Loucy (cell line): Measurements from ENCODE around the gene GPRC5A.

Experiments
- H2AFZ ChIP-seq: fragments of 200-600 bp; sonication (generic); 2 replicates; pipeline ENCODE4 v1.6.0; 2016; ENCODE audit warnings: antibody characterized with exemption, mild to moderate bottlenecking, low read length, moderate library complexity
- H3F3A ChIP-seq: fragments of 200-600 bp; 2 replicates; pipeline ENCODE4 v1.6.0; 2016; ENCODE audit warnings: antibody characterized with exemption, low read depth, mild to moderate bottlenecking
- H3K27me3 ChIP-seq: fragments of 200-600 bp; sonication (generic); 2 replicates; pipeline ENCODE4 v1.6.1; 2014; ENCODE audit warnings: low read length, mild to moderate bottlenecking; ENCODE audit not compliant: insufficient read depth, poor library complexity, severe bottlenecking
- H3K36me3 ChIP-seq: fragments of 200-600 bp; sonication (generic); 2 replicates; pipeline ENCODE4 v1.6.1; 2016; ENCODE audit warnings: low read length; ENCODE audit not compliant: insufficient read depth
- H3K4me1 ChIP-seq: fragments of 200-600 bp; sonication (generic); 2 replicates; pipeline ENCODE4 v1.5.1; 2014; ENCODE audit warnings: low read length, mild to moderate bottlenecking; ENCODE audit not compliant: insufficient read depth, poor library complexity, severe bottlenecking
- H3K4me2 ChIP-seq: fragments of 200-600 bp; sonication (generic); 2 replicates; pipeline ENCODE4 v1.6.0; 2014; ENCODE audit warnings: antibody characterized with exemption, low read length, low read depth, mild to moderate bottlenecking; ENCODE audit not compliant: poor library complexity, severe bottlenecking
- H3K4me3 ChIP-seq: fragments of 200-600 bp; sonication (generic); 2 replicates; pipeline ENCODE4 v1.5.1; 2014; ENCODE audit warnings: low read length, mild to moderate bottlenecking, mixed read lengths; ENCODE audit not compliant: poor library complexity, severe bottlenecking
- H3K79me2 ChIP-seq: fragments of 200-600 bp; sonication (generic); 2 replicates; pipeline ENCODE4 v1.6.1; 2014; ENCODE audit warnings: low read length; ENCODE audit not compliant: insufficient read depth
- H3K9ac ChIP-seq: fragments of 200-600 bp; sonication (generic); 2 replicates; pipeline ENCODE4 v1.6.0; 2014; ENCODE audit warnings: mild to moderate bottlenecking, low read depth, low read length, moderate library complexity; ENCODE audit not compliant: poor library complexity, severe bottlenecking
- H3K9me2 ChIP-seq: fragments of 200-600 bp; sonication (generic); replicated peaks from 2 replicates; pipeline ENCODE4 v1.6.1; 2016; ENCODE audit warnings: low read depth, low read length, mixed read lengths
- H3K9me3 ChIP-seq: fragments of 200-600 bp; sonication (generic); 2 replicates; pipeline ENCODE4 v1.6.1; 2014; ENCODE audit warnings: mild to moderate bottlenecking, antibody characterized with exemption, low read length, low read depth; ENCODE audit not compliant: insufficient read depth
- H4K20me1 ChIP-seq: fragments of 200-600 bp; sonication (generic); 2 replicates; pipeline ENCODE4 v1.6.0; 2014; ENCODE audit warnings: antibody characterized with exemption, low read length, mild to moderate bottlenecking; ENCODE audit not compliant: insufficient read depth, poor library complexity, severe bottlenecking
- EZH2phosphoT487 ChIP-seq: fragments of 200-600 bp; IDR thresholded peaks from 2 replicates; pipeline ENCODE4 v1.6.1; 2018; ENCODE audit warnings: antibody characterized with exemption, mild to moderate bottlenecking, moderate library complexity, borderline replicate concordance
- TF ChIP-seq, protein P1 (sequence below): fragments of 200-600 bp; sonication (generic); conservative IDR thresholded peaks from 2 replicates; pipeline ENCODE4 v1.5.1; 2014; ENCODE audit warnings: mild to moderate bottlenecking, antibody characterized with exemption, low read length

Gene GPRC5A

GRCh38 chr12:12922191-12922616 is 30.8 kb downstream of the GPRC5A start:
- Histone ChIP-seq H3K4me2 (no peak overlapping the region), H3K9me2 (no peaks in the 10 kb centered on the region), H2AFZ (no peak overlapping the region), H3K36me3 (no peaks in the 10 kb centered on the region), H3K27me3 (no peaks in the 10 kb centered on the region), H3F3A (no peaks in the 10 kb centered on the region), H3K9me3 (no peaks in the 10 kb centered on the region), H3K79me2 (no peaks in the 10 kb centered on the region), H3K4me1 (no peaks in the 10 kb centered on the region), H3K4me3 (no peak overlapping the region), H4K20me1 (no peaks in the 10 kb centered on the region), H3K9ac (no peak overlapping the region)
- TF ChIP-seq, protein P1, sequence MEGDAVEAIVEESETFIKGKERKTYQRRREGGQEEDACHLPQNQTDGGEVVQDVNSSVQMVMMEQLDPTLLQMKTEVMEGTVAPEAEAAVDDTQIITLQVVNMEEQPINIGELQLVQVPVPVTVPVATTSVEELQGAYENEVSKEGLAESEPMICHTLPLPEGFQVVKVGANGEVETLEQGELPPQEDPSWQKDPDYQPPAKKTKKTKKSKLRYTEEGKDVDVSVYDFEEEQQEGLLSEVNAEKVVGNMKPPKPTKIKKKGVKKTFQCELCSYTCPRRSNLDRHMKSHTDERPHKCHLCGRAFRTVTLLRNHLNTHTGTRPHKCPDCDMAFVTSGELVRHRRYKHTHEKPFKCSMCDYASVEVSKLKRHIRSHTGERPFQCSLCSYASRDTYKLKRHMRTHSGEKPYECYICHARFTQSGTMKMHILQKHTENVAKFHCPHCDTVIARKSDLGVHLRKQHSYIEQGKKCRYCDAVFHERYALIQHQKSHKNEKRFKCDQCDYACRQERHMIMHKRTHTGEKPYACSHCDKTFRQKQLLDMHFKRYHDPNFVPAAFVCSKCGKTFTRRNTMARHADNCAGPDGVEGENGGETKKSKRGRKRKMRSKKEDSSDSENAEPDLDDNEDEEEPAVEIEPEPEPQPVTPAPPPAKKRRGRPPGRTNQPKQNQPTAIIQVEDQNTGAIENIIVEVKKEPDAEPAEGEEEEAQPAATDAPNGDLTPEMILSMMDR: no peak
- TF ChIP-seq EZH2phosphoT487: no peak

DNA sequence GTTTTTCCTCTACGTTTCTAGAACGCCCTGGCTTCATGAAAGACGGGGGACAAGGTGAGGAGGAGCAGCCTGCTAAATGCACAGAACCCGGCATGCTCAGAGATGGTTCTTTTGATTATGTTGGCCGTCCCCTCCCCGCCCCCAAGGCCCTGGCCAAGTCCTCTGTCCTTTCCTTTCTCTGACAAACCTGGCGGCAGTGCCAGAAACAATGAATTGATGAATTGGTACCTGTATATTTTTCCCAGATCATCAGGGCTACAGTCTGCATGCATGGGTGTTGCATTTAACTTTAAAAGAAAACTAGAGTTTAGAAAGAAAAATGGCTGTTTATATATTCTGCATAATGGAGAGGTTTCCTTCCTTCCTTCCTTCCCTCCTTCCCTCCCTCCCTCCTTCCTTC is 31.6 kb downstream of the GPRC5A start:
- H3K27me3 ChIP-seq: no peaks in the 10 kb centered on the region
- no peaks in the 10 kb centered on the region for H3K36me3 ChIP-seq
- no peak for TF ChIP-seq EZH2phosphoT487
- TF ChIP-seq, protein P1: no peak
- H3K79me2 ChIP-seq: no peaks in the 10 kb centered on the region
- H2AFZ ChIP-seq: no peak overlapping the region
- no peak overlapping the region for H3K9ac ChIP-seq
- no peaks in the 10 kb centered on the region for H3K9me3 ChIP-seq
- H3K4me2 ChIP-seq: no peak overlapping the region
- H4K20me1 ChIP-seq: no peaks in the 10 kb centered on the region
- H3K9me2 ChIP-seq: no peaks in the 10 kb centered on the region
- H3F3A ChIP-seq: no peaks in the 10 kb centered on the region
- H3K4me3 ChIP-seq: no peak overlapping the region
- no peaks in the 10 kb centered on the region for H3K4me1 ChIP-seq

GRCh38 chr12:12924169-12924568 is 32.8 kb downstream of the GPRC5A start:
- Histone ChIP-seq H3K36me3 (no peaks in the 10 kb centered on the region), H3K9ac (no peak overlapping the region), H3K4me3 (no peak overlapping the region), H3K9me3 (no peaks in the 10 kb centered on the region), H3F3A (no peaks in the 10 kb centered on the region), H3K9me2 (no peaks in the 10 kb centered on the region), H2AFZ (no peak overlapping the region), H3K79me2 (no peaks in the 10 kb centered on the region), H3K4me1 (no peaks in the 10 kb centered on the region), H3K27me3 (no peaks in the 10 kb centered on the region), H3K4me2 (no peak overlapping the region), H4K20me1 (no peaks in the 10 kb centered on the region)
- no peak for TF ChIP-seq EZH2phosphoT487
- TF ChIP-seq, protein P1: no peak
